Suppressor macrophage treated with lipopolysaccharide for 1 hour (primary cell): ENCODE results near the gene PDE8A.

Experiments used
- DNase-seq, 3 donors: peaks; one replicate each; pipeline ENCODE4 v3.0.0-alpha.2; 2020 to 2022

PDE8A gene

GRCh38 chr15:85099195-85099803 lies 117.6 kb downstream of the PDE8A start:
- no peak for DNase-seq

- peak; percentile 10 to 31 (median 24) for DNase-seq
Observed at GRCh38 chr15:85100186-85100937, 118.7 kb downstream of the PDE8A start.

- DNase-seq: no peak
Observed at GRCh38 chr15:85104584-85104983, 122.9 kb downstream of the PDE8A start.

- no peak for DNase-seq
Observed at GRCh38 chr15:85108136-85108535, 126.5 kb downstream of the PDE8A start.

- DNase-seq: no peak
Observed at GRCh38 chr15:85109333-85109732, 127.7 kb downstream of the PDE8A start.

- no peak for DNase-seq
Observed at GRCh38 chr15:85112997-85113396, 131.3 kb downstream of the PDE8A start.

GRCh38 chr15:85114886-85115285 lies 133.2 kb downstream of the PDE8A start:
- DNase-seq: no peak

GRCh38 chr15:85116066-85116465 lies 134.4 kb downstream of the PDE8A start:
- no peak for DNase-seq

GRCh38 chr15:85116494-85116893 lies 134.8 kb downstream of the PDE8A start:
- DNase-seq: no peak

GRCh38 chr15:85116925-85117646 lies 135.4 kb downstream of the PDE8A start:
- peak in 2 of 3 donors; percentile 5 to 12 for DNase-seq

- DNase-seq: no peak
Observed at GRCh38 chr15:85118173-85118572, 136.5 kb downstream of the PDE8A start.

- DNase-seq: no peak
Observed at GRCh38 chr15:85118581-85118980, 136.9 kb downstream of the PDE8A start.

GRCh38 chr15:85120351-85121113 lies 138.9 kb downstream of the PDE8A start:
- no peak for DNase-seq

- no peak for DNase-seq
Observed at GRCh38 chr15:85124173-85124572, 142.5 kb downstream of the PDE8A start.

GRCh38 chr15:85125056-85125661 lies 143.5 kb downstream of the PDE8A start:
- DNase-seq: no peak

GRCh38 chr15:85128621-85129020 lies 147.0 kb downstream of the PDE8A start:
- DNase-seq: peak; percentile 28 to 60 (median 46)

GRCh38 chr15:85129881-85130280 lies 148.2 kb downstream of the PDE8A start:
- no peak for DNase-seq

GRCh38 chr15:85131915-85132314 lies 150.3 kb downstream of the PDE8A start:
- no peak for DNase-seq

- DNase-seq: no peak
Observed at GRCh38 chr15:85133709-85134108, 152.1 kb downstream of the PDE8A start.

- DNase-seq: no peak
Observed at GRCh38 chr15:85137489-85138168, 156.0 kb downstream of the PDE8A start.

- no peak for DNase-seq
Observed at GRCh38 chr15:85139391-85139790, 157.7 kb downstream of the PDE8A start.

- no peak for DNase-seq
Observed at GRCh38 chr15:85141726-85142125, 160.1 kb downstream of the PDE8A start.
